H54 (cell line): ENCODE measurements around the gene NINJ1.

Source experiments
- DNase-seq: peaks from one replicate; pipeline ENCODE4 v3.0.0; 2011; ENCODE audit warnings: low spot score, mixed read lengths; ENCODE audit not compliant: insufficient read length
- FAIRE-seq: peaks from 3 replicates; lab custom pipeline; 2011; peaks lifted over from hg19 to GRCh38; lab: Jason Lieb, UNC
- POLR2A ChIP-seq: IDR thresholded peaks from 2 replicates; pipeline ENCODE4 v1.6.1; 2011; ENCODE audit warnings: low read depth, mild to moderate bottlenecking, low read length

Gene NINJ1

DNA sequence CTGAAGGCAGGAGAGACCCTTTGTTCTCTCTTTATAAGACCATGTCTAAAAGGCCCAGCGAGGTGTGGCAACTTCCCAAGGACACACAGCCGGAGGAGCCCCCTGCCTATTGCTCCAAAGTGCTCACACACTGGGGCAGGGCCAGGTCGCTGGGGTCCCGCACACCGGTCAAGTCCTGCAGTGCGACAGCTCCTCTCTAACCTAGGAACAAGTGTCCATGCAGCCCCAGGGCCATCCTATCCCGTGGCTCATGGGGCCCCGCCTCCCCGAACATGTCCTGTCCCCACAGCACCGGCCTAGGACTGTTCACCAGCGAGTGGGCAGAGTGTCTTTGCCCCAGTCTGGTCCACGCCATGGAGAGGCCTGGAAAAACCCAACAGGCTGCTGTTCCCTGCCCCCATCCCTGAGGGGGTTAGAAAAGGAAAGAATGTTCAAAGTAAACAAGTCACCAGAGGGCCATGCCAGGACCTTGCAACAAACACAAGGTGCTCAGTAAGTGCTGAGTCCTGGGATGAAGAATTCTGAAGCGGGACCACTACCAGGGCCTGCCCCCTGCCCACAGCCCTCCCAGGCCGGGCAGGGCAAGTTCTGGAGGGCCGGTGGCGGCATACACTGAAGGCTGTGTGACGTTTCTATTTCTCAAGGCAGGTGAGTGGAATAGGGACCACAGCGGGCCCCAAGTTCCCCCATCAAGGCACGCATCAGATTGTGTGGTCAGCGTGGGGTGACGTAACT is 938 bp downstream of the NINJ1 start:
- TF ChIP-seq POLR2A, result no peak
- DNase-seq, result no peak
- no peak for FAIRE-seq

DNA sequence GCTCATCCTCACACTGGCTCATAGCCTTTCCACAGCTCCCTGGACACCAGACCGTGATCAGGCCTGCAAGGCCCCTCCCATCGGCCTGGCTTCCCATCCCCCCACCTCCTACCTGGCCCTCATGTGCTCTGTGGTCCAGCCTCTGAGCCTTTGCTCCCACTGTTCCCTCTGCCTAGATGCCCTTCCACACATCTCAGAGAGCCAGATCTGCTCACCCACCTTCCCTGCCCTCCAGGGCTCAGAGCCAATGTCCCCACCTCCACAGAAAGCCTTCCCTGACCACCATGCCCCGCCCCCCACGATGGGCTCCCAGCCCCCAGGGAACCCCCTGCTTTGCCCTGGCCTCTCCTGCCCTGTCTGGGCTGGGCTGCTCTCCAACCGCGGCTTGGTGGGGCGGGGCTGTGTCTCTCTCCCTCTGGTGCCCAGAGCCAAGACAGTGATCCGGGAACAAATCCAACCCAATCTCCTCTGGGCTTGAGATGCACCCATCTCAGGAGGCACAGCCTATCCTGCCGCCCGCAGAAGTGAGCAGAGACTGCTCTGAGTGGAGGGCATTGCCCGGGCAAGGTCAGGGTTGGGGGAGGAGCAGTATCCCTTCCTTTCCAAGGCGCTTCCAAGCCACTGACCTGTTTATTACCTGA is 1.6 kb downstream of the NINJ1 start:
- TF ChIP-seq POLR2A, result no peak
- FAIRE-seq, result no peak
- no peak for DNase-seq

DNA sequence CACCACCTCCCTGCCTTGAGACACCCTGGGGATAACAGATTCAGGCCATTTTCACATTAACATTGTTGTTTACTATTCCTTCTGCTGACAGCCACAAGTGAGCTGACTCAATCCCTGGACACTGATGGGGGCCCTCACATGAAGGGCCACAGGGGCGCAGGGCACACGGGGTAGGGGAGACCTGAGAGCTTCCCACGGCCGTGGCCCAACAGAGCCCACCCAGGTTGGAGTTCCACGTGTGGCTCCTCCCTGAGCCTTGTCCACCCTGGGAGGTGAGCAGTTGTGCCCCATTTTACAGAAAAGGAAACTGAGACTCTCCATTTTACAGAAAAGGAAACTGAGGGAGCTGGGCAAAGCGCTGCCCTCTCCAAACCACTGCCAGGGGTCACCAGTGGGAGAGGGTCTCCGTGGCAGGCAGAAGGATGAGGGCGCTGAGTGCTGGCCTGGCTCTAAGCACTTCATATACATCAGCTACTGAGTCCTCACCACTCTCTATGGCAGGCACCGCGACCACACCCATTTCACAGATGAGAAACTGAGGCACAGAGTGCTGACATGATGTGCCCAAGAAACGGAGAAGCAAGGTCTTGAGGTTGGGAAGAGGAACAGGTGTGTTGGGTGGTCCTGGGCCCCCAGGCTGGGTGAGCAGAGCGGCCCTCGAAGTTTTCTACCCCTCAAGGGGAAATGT is 2.3 kb downstream of the NINJ1 start:
- DNase-seq, result no peak
- no peak for TF ChIP-seq POLR2A
- FAIRE-seq, result no peak

DNA sequence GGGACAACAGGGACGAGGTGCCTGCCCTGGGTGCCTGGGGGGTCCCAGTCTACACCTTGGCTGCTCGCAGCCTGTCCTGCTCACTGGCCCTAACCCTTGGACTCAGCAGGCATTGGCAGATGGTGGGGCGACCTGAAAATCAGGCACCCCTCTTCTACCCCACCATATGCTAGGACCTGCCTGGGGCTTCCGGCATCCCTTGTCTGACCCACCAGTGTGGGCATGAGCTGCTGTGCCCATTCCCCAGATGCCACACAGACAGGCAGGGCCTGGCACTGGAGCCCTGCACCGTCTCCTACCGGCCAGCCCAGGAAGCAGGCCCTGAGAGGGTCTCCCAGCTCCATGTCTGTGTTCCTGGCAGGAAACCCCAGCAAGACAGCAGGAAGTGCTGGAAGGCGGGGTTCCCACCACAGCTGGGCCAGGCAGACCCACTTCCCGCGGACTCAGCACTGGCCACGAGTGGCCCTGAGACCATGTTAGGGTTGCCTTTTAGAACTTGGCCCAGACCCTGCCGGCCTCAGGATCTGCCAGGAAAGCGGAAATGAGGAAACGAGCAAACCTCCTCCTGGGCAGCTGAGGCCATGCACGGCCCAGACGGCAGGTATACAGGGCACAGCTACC is 3.1 kb downstream of the NINJ1 start:
- TF ChIP-seq POLR2A, result no peak
- FAIRE-seq, result no peak
- no peak for DNase-seq

DNA sequence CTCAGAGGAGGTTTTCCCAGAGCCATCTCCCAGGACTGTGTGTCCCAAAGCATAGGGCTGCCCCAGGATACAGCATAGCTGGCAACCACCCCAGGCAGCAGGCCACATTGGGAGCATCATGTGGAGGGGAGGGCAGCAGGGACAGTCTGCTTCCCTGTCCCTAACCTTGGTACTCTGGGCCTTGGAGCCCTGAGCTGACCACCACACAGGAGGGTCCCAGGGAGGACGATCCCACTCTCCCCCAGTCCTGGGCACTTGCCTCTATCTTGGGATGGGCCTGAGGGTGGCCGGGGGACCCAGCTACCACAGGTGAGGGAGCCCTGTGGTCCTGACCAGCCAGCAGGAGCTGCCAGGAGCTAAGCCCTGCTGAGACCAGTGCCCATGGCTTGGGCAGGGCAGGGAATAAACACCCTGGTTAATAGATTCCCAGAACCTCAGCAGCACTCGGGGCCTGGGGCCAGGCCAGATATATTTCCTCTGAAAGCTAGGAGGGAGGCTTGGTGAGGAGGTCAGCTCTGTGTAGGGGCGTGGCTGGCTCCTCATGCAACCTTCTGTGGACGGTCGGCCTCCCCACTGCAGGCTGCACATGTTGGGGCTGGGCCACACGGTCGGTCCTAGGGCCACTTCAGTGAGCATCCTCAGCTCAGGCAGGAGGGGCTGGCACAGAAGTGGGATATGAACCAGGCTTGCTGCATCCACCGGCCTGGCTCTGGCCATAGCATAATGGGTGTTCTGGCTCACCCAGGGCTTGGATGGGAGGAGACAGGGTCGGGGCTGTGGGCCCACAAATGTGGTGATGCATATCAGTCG is 4.2 kb downstream of the NINJ1 start:
- DNase-seq (no peak), FAIRE-seq (no peak)
- no peak for TF ChIP-seq POLR2A

DNA sequence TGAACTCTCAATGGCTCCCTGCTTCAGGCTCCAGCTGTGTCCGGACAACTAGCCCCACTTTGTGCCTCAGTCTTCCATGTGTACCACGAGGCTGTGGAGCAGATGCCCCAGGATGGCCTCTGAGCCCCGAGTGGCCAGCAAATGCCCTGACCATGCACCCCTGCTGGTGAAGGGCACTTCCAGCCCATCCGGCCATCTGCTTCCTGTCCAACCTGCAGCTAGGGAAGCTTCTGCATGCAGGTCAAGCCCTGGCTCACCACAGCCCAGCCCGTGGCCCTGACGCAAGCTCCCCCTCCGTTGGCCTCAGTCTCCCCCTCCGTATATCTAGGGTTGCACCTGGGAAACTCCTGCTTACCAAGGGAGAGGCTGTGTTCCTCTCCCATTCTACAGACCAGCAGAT is 4.8 kb downstream of the NINJ1 start:
- no peak for DNase-seq
- TF ChIP-seq POLR2A, result no peak
- no peak for FAIRE-seq

DNA sequence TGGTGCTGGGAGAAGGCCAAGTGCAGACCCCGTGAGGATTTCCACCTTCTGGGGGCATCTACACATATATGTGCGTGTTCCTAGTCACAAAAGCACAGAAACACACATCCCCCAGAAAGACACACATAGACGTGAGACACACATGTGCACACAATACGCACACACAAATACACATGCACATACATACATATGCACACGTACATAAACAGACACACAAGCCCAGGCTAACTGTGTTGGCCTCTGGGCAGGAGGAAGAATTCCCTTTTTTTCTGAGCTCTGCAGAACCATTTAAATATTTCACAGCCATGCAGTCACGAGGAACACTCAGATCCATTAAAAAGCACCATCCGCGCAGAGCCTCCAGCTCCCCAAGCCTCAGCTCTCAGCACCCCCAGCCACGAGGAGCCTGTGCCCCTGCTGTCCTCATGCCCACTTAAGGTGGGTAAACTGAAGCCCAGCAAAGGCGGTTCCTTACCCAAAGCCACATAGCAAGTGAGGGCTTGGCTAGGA is 5.3 kb downstream of the NINJ1 start:
- no peak for TF ChIP-seq POLR2A
- FAIRE-seq (no peak), DNase-seq (no peak)

DNA sequence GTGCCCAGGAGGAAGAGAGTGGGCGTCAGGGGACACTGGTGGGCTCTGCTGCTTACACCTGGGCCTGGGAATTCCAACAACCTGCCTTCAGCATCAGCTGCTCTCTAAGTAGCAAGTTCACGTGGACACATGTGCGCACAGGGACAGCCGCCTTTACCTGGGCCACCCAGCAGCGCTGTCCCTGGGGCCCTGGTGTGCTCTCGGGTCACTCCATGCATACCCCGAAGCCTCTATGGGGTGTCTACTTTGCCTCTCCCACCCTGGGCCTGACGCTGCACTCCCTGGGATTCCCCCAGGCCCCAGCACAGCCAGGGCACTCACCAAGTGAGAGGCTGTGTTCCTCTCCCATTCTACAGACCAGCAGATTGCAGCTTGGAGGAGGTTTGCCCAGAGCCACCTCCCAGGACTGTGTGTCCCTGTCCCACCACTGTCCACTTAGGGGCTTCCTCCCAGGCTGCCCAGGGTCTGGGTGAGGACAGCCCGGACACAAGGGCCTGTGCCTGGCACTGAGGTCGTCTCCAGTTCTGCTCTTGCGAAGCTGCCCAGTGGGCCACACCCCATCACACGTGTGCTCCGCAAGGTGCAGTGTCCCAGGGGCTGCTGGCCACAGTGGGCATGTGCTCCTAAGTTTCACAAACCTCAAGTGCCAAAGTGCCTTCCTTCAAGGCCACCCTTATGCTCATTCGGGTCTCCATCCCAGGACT is 5.9 kb downstream of the NINJ1 start:
- DNase-seq (no peak), FAIRE-seq (no peak)
- TF ChIP-seq POLR2A, result no peak

DNA sequence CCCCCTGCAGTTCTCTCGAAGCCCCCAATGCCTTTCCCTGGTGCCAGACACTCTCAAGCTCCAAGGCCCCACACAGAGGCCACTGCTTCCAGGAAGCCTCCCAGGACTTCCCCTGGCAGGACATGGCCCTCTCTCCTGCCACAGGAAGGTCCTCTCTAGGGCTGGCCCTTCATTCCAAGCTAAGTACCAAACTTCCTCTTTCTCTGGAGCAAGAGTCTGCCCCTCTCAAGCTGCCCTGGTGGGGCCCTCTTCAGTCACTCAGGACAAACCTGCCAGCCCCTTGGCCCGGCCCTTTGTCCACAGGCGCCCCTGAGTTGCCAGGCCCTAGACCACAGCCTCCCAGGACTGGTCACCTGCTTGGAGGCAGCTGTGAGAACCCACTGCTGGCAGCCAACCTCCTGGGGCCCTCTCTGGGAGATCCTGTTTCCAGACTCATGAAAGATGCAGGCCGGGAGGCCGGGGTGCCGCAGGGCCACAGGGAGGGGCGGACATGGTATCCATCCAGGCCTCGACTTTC is 6.6 kb downstream of the NINJ1 start:
- no peak for FAIRE-seq
- no peak for DNase-seq
- TF ChIP-seq POLR2A, result no peak

DNA sequence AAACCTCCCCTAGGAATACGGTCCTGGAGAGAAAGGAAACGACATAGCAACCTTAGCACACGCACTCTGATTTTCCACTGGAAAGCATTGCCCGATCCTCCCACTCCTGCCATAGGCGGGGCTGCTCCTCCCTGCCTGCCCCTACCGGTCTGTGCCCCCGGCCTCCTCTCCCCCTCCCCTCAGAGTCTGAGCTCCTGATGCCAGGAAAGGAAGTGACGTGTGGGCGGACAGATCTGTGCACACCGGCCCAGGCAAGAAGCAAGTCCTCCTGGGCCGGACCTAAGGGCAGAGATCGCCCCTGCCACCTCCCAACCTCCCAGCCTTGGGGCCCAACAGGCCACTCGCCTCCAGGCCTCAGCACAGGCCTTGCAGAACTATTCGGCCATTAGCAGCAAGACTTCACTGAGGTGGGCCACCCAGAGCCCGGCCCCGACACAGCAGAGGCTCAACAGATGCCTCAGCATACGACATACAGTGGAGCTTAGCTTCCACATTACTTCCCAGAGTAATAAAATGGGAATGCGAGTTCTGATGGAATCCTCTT is 7.2 kb downstream of the NINJ1 start:
- FAIRE-seq, result no peak
- no peak for DNase-seq
- no peak for TF ChIP-seq POLR2A

DNA sequence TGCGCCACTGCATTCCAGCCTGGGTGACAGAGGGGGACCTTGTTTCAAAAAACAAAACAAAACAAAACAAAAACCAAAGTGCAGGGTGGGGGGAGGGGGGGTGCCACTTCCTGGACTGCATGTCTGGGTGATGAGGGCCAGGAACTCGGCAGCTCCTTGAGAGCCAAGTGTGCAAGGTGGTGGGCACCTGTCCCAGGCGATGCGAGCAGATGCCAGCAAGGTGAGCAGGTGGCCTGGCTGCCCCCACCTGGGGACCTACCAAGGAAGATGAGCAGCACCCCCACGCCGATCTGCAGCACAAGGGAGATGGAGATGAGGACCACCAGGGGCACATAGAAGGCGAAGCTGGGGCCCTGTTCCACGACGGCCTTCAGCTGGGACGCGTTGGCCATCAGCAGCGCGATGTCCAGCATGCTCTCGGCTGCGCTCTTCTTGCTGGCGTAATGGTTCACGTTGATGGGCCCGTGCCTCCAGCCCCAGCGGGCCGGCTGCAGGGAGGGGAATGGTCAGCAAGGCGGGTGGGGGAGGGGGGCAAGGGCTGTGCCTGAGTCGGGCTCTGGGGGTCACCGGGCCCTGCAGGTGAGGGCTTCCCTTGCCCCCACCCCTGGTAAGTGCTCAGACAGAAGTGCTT is 7.8 kb downstream of the NINJ1 start:
- FAIRE-seq (no peak), DNase-seq (no peak)
- no peak for TF ChIP-seq POLR2A

DNA sequence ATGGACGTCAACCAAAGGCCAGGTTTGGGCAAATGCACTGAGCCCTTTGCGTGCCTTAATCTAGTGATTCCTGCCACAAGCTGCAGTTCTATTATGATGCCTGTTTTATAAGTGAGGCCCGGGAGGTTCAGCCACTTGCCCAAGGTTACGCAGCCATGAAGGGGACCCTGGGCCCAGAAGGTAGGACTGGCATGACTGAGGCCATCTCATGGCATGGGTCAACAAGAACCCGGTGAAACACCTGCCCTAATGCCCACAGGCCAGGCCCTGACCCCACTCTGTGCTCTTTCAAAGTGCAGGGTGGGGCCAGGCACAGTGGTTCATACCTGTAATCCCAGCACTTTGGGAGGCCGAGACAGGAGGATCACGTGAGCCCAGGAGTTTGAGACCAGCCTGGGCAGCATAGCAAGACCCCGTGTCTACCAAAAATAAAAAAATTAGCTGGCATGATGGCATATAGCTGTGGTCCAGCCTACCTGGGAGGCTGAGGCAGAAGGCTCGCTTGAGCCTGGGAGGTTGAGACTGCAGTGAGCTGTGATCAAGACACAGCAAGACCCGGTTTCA is 8.6 kb downstream of the NINJ1 start:
- DNase-seq, result no peak
- TF ChIP-seq POLR2A, result no peak
- FAIRE-seq, result no peak
